Activated CD4-positive, alpha-beta T cell treated with anti-CD3 and anti-CD28 coated beads, Interleukin-2, amount 50 U/mL, for 4 hours (primary cell): ENCODE measurements around the gene GOLGA6L26.
"Not testable (repeated sequence)": the region's sequence is repeated elsewhere in the genome, so short reads cannot be mapped to it uniquely, and the experiment has no call there.

Experiments used
- DNase-seq, 2 experiments: peaks; one replicate each; pipeline ENCODE4 v3.0.0-alpha.2; 2020

The GOLGA6L26 gene, protein sequence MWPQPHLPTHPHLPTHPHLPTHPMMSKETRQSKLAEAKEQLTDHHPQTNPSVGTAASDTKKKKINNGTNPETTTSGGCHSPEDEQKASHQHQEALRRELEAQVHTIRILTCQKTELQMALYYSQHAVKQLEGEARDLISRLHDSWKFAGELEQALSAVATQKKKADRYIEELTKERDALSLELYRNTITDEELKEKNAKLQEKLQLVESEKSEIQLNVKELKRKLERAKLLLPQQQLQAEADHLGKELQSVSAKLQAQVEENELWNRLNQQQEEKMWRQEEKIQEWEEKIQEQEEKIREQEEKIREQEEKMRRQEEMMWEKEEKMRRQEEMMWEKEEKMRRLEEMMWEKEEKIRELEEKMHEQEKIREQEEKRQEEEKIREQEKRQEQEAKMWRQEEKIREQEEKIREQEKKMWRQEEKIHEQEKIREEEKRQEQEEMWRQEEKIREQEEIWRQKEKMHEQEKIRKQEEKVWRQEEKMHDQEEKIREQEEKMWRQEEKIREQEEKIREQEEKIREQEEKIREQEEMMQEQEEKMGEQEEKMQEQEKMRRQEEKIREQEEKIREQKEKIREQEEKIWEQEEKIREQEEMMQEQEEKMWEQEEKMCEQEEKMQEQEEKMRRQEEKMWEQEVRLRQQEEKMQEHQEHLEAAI

GRCh38 chr15:23334096-23334495, at the start of gene GOLGA6L26:
Gene GOLGA6L26 (minus strand): TSS chr15:23334196. CDS start chr15:23334135, 61 bp downstream.
- DNase-seq = not testable (repeated sequence)

GRCh38 chr15:23381192-23381591, 47.2 kb upstream of the GOLGA6L26 start:
- DNase-seq = not testable (repeated sequence)

GRCh38 chr15:23380700-23381099, 46.7 kb upstream of the GOLGA6L26 start:
- not testable (repeated sequence) for DNase-seq

DNA sequence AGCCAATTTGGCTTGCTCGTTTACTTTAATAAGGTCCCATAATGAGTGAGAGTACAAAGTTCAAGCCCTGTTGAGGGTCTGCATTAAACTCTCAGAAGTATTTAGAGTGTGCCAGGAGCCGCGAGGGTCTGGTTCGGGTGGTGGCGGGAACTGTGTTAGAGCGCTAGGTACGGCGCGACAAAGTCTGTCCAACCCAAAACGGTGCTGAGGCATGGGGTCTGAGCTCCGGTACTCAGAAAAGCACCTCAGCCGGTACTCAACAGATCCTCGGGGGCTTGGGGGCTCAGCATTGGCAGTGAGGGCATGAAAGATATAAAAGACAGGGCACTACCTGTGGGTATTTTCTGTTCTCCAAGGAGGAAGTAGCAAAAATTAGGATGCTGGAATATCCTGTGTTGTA, 45.0 kb upstream of the GOLGA6L26 start:
- not testable (repeated sequence) for DNase-seq

GRCh38 chr15:23374226-23374625, 40.2 kb upstream of the GOLGA6L26 start:
- DNase-seq = not testable (repeated sequence)

DNA sequence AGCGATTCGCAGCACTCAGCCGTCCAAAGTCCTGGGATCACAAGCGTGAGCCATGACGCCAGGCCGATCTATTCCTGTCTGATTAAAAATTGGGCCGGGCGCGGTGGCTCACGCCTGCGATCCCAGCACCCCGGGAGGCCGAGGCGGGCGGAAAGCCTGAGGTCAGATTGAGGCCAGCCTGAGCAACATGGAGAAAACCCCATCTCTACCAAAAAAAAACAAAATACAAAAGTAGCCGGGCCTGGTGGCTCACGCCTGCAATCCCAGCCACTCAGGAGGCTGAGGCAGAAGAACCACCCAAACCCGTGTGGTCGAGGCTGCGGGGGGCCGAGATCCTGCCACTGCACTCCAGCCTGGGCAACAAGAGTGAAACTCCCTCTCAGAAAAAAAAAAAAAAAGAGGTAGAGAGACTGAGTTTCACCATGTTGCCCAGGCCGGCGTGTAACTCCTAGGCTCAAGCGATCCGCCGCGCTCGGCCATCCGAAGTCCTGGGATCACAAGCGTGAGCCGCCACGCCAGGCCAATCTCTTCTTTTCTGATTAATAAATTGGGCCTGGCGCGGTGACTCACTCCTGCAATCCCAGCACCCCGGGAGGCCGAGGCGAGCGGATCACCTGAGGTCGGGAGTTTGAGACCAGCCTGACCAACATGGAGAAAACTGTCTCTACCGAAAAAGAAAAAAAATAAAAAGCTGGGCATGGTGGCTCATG, 39.0 kb upstream of the GOLGA6L26 start:
- not testable (repeated sequence) for DNase-seq

- DNase-seq = no peak
Observed at GRCh38 chr15:23372284-23372683, 38.3 kb upstream of the GOLGA6L26 start.

DNA sequence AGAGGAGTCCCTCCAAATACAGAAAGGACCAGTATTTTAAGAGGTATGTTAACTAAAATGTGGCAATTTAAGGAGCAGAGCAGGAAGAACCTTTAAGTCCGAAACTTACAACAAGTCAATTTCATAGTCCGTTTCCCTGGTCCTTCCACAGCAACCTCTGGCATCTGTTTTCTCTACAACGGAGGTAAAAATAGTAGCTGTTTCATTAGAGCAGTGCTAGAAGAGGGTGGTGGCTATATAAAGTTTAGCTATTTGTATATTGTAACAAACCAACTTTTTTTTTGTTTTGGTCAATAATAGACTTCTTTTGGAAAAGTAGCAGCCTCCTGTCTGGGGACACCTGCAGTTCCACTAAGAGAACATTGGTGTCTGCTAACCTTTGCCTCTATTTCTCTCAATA, 37.9 kb upstream of the GOLGA6L26 start:
- not testable (repeated sequence) for DNase-seq

DNA sequence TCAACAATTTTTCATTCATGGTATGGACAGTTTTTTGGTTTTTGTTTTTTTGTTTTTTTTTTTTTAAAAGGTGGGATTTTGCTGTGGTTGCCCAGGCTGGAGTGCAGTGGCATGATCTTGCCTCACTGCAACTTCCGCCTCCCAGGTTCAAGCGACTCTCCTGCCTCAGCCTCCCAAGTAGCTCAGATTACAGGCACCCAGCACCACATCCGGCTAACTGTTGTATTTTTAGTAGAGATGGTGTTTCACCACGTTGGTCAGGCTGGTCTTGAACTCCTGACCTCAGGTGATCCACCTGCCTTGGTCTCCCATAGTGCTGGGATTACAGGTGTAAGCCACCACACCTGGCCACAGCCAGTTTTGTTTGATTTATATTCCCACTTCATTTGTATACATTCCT, 37.1 kb upstream of the GOLGA6L26 start:
- DNase-seq = not testable (repeated sequence)

DNA sequence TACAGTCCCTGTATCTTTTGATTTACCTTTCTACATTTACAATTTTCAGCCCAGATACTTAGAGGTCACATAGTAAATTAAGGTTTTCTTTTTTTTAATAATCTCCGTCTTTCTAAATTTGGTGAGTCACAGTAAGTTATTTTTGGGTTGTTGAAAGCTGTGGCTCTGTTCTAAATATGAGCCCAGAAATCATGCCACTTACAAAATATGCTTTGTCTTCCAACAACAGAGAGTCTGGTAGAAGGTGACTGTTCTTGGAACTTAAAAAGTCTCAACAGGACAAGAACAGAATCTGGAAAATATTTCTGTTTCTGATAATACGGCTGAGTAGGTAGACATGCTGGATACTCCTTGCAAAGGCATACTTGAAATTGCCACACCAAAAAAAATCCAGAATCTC, 36.6 kb upstream of the GOLGA6L26 start:
- DNase-seq = no peak

- not testable (repeated sequence) for DNase-seq
Observed at GRCh38 chr15:23364261-23364660, 30.3 kb upstream of the GOLGA6L26 start.

GRCh38 chr15:23362622-23363021, 28.6 kb upstream of the GOLGA6L26 start:
- not testable (repeated sequence) for DNase-seq

DNA sequence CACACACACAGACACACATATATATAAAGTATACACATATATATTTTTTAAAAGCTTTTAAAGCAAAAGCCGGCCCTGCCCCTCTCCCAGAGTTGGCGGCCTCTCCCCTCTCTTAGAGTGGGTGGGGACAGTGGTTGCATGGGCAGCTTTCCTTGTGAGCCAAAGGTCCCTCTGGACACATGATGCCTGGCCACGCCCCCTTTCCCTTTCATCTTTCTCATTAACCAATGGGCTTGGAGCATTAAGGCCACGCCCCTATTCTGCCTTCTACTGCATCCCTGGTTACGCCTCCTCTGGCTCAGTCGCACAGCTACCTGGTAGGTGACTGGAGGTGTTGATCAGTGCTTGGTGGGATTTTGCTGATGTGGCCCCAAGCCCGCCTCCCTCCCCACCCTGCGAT, 20.5 kb upstream of the GOLGA6L26 start, which contains the start of gene GOLGA8S:
GOLGA8S (plus strand) TSS at position 301 of the 400 bp plus-strand sequence; CDS start at position 363, 62 bp downstream.
- DNase-seq = not testable (repeated sequence)

- DNase-seq = not testable (repeated sequence)
Observed at GRCh38 chr15:23311233-23311632, 22.8 kb downstream of the GOLGA6L26 start.

DNA sequence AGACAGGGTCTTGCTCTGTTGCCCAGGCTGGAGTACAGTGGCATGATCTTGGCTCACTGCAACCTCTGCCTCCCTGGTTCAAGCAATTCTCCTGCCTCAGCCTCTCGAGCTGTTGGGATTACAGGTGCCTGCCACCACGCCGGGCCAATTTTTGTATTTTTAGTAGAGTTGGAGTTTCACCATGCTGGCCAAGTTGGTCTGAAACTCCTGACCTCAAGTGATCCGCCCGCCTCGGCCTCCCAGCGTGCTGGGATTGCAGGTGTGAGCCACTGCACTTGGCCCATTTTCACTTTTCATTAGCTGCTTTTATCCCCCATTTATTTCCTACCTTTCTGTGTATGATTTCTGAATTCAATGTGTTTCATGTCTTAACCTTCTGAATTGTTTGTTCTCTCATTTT, 28.1 kb downstream of the GOLGA6L26 start:
- not testable (repeated sequence) for DNase-seq

DNA sequence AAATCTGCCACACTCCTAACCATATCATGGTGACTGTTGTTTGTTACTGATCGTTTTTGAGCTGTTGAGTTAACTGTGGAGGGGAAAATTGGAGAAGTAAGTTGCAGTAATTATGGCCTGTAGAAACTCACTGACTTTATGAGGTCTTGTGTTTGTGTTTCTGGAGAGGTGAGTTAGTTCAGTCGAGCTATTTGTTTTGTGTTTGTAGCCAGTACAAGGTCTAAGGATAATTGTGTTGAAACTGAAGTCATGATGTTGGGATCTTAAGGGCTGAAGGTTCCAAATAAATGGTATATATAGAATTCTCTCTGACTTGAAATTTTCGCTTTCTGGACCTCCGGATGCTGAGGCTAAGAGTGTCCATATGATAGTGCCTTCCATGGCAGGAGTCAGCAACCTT, 29.2 kb downstream of the GOLGA6L26 start:
- not testable (repeated sequence) for DNase-seq

DNA sequence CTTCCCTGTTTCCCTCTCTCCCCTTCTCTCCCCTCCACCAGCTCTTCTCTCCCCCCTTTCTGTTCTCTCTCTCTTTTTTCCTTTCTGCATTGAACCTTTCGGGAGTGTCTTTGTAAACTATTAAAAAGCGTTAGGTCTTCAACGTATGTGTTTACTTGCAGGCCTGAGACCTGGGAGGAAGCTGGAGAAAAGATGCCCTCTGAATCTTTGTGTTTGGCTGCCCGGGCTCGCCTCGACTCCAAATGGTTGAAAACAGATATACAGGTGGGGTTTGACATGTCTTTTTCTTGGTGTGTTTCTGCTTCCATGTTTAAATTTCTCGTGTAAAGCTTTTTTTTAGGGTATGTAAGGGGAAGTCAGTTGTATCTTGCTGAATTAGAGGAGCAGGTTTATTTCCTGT, 29.7 kb downstream of the GOLGA6L26 start:
- not testable (repeated sequence) for DNase-seq

DNA sequence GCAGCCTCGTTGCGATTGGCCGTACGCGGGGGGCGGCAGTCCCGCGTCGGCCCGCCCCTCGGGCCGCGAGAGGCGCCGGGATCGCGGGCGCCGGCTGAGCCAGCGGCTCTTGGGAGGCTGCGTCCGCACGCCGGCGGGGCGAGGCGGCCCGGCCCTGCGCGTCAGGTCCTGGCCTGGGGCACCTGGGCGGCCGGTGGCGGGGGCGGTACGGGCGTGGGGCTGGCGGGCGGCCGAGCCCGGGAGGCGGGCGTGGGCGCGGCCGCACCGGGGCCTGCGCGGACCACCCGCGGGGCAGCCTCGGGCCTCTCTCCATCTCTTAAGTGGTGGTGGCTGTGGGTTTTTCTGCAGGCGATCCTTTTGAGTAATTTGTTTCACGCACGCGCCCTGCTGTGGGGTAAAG, 30.3 kb downstream of the GOLGA6L26 start:
- not testable (repeated sequence) for DNase-seq

DNA sequence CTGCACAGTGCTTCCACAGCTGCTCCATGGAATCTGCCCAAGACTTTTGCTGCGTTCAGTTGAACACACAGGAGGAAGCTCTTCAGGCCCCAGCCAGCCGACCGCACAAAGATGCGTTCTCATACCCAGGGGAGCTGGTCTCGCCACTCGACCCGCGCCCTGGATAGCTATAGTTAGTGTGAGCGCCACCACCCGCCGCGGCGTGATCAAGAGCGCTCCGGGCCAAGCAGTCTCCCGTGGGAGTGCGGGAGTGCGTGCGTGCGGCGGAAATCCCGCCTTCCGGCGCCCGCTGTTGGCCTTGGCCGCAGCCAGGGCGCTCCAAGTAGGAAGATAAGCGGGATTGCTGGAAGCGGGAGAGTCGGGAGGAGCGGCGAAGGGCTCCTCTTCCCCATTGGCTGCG, 30.8 kb downstream of the GOLGA6L26 start:
- DNase-seq = not testable (repeated sequence)
